H1 (cell line): ENCODE measurements around the gene IFIT2.

Source experiments
- CTCF ChIP-seq, 3 experiments: IDR thresholded peaks; 1 replicate in 2 of 3; 2 replicates in 1 of 3; pipeline versions ENCODE4 v1.5.1 to v1.6.1; 2011; ENCODE audit warnings: low read length in 3 of 3, mild to moderate bottlenecking in 3 of 3, inconsistent platforms in 2 of 3, low read depth in 1 of 3, moderate library complexity in 1 of 3; ENCODE audit not compliant: insufficient read depth in 1 of 3; ENCODE audit errors: control extremely low read depth in 1 of 3
- EGR1 ChIP-seq: IDR thresholded peaks from 2 replicates; pipeline ENCODE4 v1.6.1; 2011; ENCODE audit warnings: low read depth, low read length, borderline replicate concordance
- JUN ChIP-seq: IDR thresholded peaks from 2 replicates; pipeline ENCODE4 v1.6.1; 2011; ENCODE audit warnings: low read depth, mild to moderate bottlenecking, improper control_type of control experiment, low read length
- KDM1A ChIP-seq: fragments of 200-600, 300-600 bp; sonication (generic); IDR thresholded peaks from 2 replicates; pipeline ENCODE4 v1.7.1; 2016; ENCODE audit warnings: mild to moderate bottlenecking, low read length, borderline replicate concordance
- POLR2A ChIP-seq, 2 experiments: IDR thresholded peaks; 1 replicate in 1 of 2; 2 replicates in 1 of 2; pipeline ENCODE4 v1.6.1; 2011; ENCODE audit warnings: low read depth in 2 of 2, low read length in 2 of 2, mild to moderate bottlenecking in 2 of 2; ENCODE audit errors: control extremely low read depth in 1 of 2
- TEAD4 ChIP-seq: IDR thresholded peaks from 2 replicates; pipeline ENCODE4 v1.6.1; 2012; ENCODE audit warnings: low read depth, low read length, inconsistent platforms, mixed read lengths

GRCh38 chr10:89256340-89256739 lies 45.5 kb upstream of the IFIT2 start:
- TF ChIP-seq CTCF (IDR thresholded peaks at IDR 0.05; ENCODE audit: control extremely low read depth in 1 of 3, insufficient read depth in 1 of 3, low read depth in 1 of 3, low read length in 3 of 3) = no peak
- no peak for TF ChIP-seq TEAD4
- no peak for TF ChIP-seq POLR2A (IDR thresholded peaks at IDR 0.05; ENCODE audit: control extremely low read depth in 1 of 2, low read depth in 2 of 2, low read length in 2 of 2)
- TF ChIP-seq KDM1A = no peak
- no peak for TF ChIP-seq EGR1
- TF ChIP-seq JUN = no peak
